Motor neuron (in vitro differentiated cells): ENCODE data around the gene NOX3. TPM values are rescaled to one million over a fixed set of nuclear protein-coding genes. Genes with fewer than 3 reads are reported as not detected.
"Not testable (repeated sequence)": the region's sequence is repeated elsewhere in the genome, so short reads cannot be mapped to it uniquely, and the experiment has no call there.

Source experiments
- ATAC-seq, 8 experiments: fragments of 200-7000 bp; cut with Tn5 transposase; replicated peaks in 6 of 8; 2 replicates each; pipeline ENCODE4 v1.8.0; 2021; ENCODE audit warnings: mild to moderate bottlenecking in 8 of 8, moderate library complexity in 8 of 8
- H3K27ac ChIP-seq, 2 donors: fragments of 250-450 bp; sonication (Bioruptor Pico); 2 replicates each; pipeline ENCODE4 v1.9.0; 2021; ENCODE audit warnings: antibody characterized with exemption in 2 of 2, mild to moderate bottlenecking in 2 of 2, moderate library complexity in 1 of 2
- H3K4me1 ChIP-seq, 2 donors: fragments of 250-450 bp; sonication (Bioruptor Pico); replicated peaks in 1 of 2; 2 replicates each; pipeline ENCODE4 v1.6.1; 2021; ENCODE audit warnings: antibody characterized with exemption in 2 of 2, mild to moderate bottlenecking in 2 of 2, moderate library complexity in 1 of 2
- H3K4me3 ChIP-seq, 5 donors: fragments of 250-450 bp; sonication (Bioruptor Pico); 2 replicates each; pipeline ENCODE4 v1.9.0; 2021; ENCODE audit warnings: antibody characterized with exemption in 5 of 5, mild to moderate bottlenecking in 5 of 5, moderate library complexity in 4 of 5
- WGBS, 10 experiments: fragments of 450-650 bp; shearing (Covaris generic); methylation state at CpG; one replicate each; pipeline ENCODE4 v1.0.0; 2022; 5-methylcytosine and 5-hydroxymethylcytosine counted together
- in situ Hi-C, 9 experiments: fragments of 400-800 bp; cut with MboI; loops; one replicate each; pipeline ENCODE4 v1.15.0; 2021; ENCODE audit warnings: low sequenced_read_pairs in 9 of 9, low pct_unique_long_range_greater_than_20kb in 2 of 9; ENCODE audit not compliant: unreplicated experiment in 9 of 9
- total RNA-seq, 8 experiments: library from RNA; unstranded; fragments of 300-600 nt; gene quantifications; 2 replicates each; pipeline versions ENCODE4 v1.2.3 to v1.2.4, GENCODE V29; 2022

Gene NOX3
- total RNA-seq, 8 experiments from 2014 or later = not detected

DNA sequence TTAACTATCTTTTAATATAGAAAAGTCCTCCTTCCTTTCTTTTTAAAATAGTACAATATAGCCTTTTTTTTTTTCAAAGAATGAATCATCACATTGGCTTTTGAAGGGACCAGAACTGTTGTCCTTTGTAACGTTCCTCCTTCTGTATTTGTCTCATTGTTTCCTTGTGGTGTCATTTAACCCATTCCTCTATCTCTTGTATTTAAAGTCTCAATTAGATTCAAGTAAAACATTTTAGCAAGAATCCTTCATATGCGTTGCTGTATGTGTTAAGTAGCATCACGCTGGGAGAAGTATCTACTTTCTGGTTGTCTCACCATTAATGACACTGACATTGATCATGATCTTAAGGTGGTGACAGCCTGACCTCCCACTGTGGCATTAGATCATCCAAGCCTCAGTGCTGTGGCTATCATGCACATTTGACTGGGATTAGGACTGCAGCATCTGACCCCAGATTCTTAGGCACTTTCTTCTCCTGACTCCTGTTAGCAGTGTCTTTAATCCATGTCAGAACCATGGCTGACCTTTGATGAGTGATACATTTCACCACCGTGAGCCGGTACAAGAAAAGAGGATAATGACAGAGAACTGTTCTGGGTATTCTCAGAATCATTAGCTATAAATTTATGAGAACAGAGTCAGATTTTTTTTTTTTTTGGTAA is 73.8 kb downstream of the NOX3 start:
- ATAC-seq = peak in 6 of 8 experiments; percentile 9 to 69 (median 46)
- 2 to 68% (median 47%) methylated on average over 2 to 5 of the region's 5 CpGs for WGBS, 10 experiments
- Histone ChIP-seq H3K27ac (no peak overlapping the region), H3K4me3 (no peak overlapping the region), H3K4me1 (peaks cover 8 to 26% of the 10 kb centered on the region in 2 donors)
- in situ Hi-C loops = no loop called here

DNA sequence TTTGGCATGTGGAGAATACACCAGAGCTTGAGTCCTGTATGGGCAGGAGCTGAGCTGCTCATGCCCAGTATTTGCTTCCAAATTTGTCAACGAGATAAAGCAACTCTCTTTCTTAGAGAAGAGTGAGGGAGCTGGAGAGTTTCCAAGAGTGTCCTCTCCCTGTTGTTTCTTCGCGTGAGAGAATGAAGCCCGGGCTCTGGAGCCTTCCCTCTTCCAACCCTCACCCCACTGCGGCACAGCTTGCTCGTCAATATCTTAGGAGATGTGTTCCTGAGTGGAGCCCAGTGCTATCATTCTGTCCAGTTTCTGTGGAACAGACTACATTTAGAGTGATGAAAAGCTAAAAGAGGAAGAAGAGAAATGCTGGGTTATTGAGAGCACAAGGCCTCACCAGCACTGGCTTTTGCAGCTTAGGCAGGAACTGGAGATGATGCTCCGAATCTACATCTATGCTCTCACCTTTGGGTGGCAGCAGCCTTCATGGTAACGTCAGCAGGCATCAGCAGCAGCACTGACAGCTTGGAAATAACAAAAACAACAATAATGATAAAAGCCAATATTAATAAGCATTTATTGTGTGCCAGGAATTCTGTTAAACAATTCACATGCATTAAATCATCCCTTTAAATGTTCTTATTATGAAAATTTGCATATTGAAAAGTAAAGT is 74.8 kb downstream of the NOX3 start:
- peaks cover 8 to 26% of the 10 kb centered on the region in 2 donors for H3K4me1 ChIP-seq
- ATAC-seq = no peak
- no peak overlapping the region for H3K4me3 ChIP-seq
- WGBS, 10 experiments = 66 to 96% (median 77%) methylated on average over 2 to 7 of the region's 8 CpGs; no CpG with 5 or more reads in 5 of the 10 experiments
- in situ Hi-C loops = no loop called here
- H3K27ac ChIP-seq = no peak overlapping the region

GRCh38 chr6:155378724-155379123 is 76.9 kb downstream of the NOX3 start:
- ATAC-seq = no peak
- in situ Hi-C loops = no loop called here
- Histone ChIP-seq H3K27ac (no peak overlapping the region), H3K4me3 (no peak overlapping the region), H3K4me1 (peaks cover 2 to 8% of the 10 kb centered on the region in 2 donors)
- 60 to 100% (median 93%) methylated on average over 1 to 3 of the region's 3 CpGs; no CpG with 5 or more reads in 2 of the 10 experiments for WGBS, 10 experiments

GRCh38 chr6:155378276-155378675 is 77.4 kb downstream of the NOX3 start:
- Histone ChIP-seq H3K4me1 (peaks cover 2 to 7% of the 10 kb centered on the region in 2 donors), H3K27ac (no peak overlapping the region), H3K4me3 (no peak overlapping the region)
- in situ Hi-C loops = no loop called here
- no peak for ATAC-seq

DNA sequence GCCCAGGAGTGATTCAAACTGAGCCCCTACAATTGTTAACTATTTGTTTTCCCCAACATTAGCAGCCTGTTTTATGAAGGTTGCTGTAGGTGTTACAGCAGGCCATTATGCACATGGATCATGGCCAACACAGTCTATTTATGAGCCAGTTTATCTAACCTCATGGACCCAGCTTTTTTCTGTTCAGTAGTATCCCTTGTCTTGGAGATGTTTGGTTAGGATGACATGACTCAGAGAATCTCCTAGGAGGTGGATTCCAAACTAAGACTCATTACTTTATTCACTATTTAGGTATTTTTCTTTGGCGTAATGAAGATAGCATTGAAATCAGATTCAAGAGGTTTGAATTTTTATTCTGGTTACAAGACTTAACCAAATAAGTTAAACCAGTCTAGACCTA is 78.6 kb downstream of the NOX3 start:
- no peak for ATAC-seq
- in situ Hi-C loops = no loop called here
- 0 to 100% (median 76%) methylated on average over 1 of the region's 1 CpG; no CpG with 5 or more reads in 2 of the 10 experiments for WGBS, 10 experiments
- Histone ChIP-seq H3K4me3 (no peak overlapping the region), H3K4me1 (peaks cover 0 to 6% of the 10 kb centered on the region in 2 donors), H3K27ac (no peak overlapping the region)

DNA sequence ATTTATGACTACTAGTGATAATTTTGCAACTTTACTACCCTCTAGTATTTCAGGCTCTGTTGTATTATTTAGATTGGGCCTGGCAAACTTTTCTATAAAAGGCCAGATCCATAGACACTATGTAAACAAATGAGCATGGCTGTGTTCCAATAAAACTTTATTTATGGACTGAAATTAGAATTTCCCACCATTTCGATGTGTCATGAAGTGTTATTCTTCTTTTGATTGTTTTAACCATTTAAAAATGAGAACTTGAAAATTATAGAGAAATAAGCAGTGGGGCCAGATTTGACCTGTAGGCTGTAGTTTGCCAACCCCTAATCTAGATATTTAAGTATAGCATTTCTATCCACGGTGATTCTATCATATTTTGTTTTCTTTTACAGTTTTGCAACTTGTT is 79.8 kb downstream of the NOX3 start:
- 41 to 90% (median 71%) methylated on average over 1 to 2 of the region's 2 CpGs for WGBS, 10 experiments
- no peak for ATAC-seq
- Histone ChIP-seq H3K4me3 (no peak overlapping the region), H3K4me1 (no peaks in the 10 kb centered on the region), H3K27ac (no peak overlapping the region)
- in situ Hi-C loops = no loop called here

GRCh38 chr6:155374681-155375080 is 81.0 kb downstream of the NOX3 start:
- no peak overlapping the region for H3K27ac ChIP-seq
- no peaks in the 10 kb centered on the region for H3K4me1 ChIP-seq
- no peak for ATAC-seq
- 35 to 100% (median 89%) methylated on average over 1 to 2 of the region's 2 CpGs for WGBS, 10 experiments
- H3K4me3 ChIP-seq = no peak overlapping the region
- in situ Hi-C loops = no loop called here

GRCh38 chr6:155373276-155373675 is 82.4 kb downstream of the NOX3 start:
- WGBS, 10 experiments = 40 to 100% (median 88%) methylated on average over 1 to 3 of the region's 3 CpGs; no CpG with 5 or more reads in 3 of the 10 experiments
- in situ Hi-C loops = no loop called here

DNA sequence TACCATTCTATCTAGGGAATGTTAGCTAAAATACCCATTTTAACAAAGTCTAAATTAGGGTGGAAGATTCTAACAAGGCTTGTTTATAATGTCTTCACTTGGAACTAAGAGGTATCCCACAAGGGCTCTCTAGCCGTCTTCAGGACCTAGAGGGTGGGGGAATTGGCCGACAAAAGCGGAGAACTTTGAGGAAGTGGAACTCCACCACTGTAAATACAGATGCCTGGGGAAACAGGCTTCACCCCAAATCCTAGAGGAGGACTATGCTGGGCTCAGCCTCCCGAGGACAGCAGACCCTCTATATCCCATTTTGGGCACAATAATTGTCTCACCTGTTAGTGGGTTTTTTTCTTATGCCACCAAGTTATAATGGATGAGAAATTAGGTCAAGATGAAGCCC is 83.4 kb downstream of the NOX3 start:
- WGBS, 10 experiments = 60 to 100% (median 84%) methylated on average over 2 to 4 of the region's 4 CpGs; no CpG with 5 or more reads in 2 of the 10 experiments
- no peak for ATAC-seq
- in situ Hi-C loops = no loop called here
- no peak overlapping the region for H3K4me3 ChIP-seq
- no peaks in the 10 kb centered on the region for H3K4me1 ChIP-seq
- no peak overlapping the region for H3K27ac ChIP-seq

More at GRCh38 chr6:155373276-155373675, 82.4 kb downstream of the NOX3 start:
- Histone ChIP-seq H3K4me1 (no peaks in the 10 kb centered on the region), H3K27ac (no peak overlapping the region), H3K4me3 (no peak overlapping the region)
- no peak for ATAC-seq

DNA sequence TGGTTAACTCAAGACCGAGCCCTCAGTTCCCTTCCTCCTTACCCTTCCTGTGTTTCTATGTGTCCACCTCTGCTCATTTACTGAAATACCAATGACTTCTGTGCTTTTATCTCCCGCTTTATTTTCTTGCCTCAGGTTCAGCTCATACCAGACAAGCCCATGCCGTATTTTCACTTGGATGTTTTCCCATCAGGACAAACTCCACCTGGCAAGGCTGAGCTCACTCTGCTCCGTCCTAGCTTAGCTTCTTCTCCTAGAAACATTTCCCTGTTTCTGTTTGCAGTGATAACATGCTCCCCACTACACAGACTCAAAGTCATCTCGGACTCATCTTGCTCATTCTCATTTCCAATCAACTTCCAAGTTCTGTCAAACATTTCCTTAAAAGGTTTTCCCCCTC is 84.4 kb downstream of the NOX3 start:
- in situ Hi-C loops = no loop called here
- 70 to 100% (median 89%) methylated on average over 1 to 5 of the region's 5 CpGs for WGBS, 10 experiments
- Histone ChIP-seq H3K4me3 (no peak overlapping the region), H3K27ac (no peak overlapping the region), H3K4me1 (no peaks in the 10 kb centered on the region)
- ATAC-seq = no peak

GRCh38 chr6:155366325-155366724 is 89.3 kb downstream of the NOX3 start:
- WGBS, 10 experiments = 55 to 89% (median 69%) methylated on average over 4 to 6 of the region's 6 CpGs
- no peak for ATAC-seq

GRCh38 chr6:155364844-155365437 is 90.7 kb downstream of the NOX3 start:
- in situ Hi-C loops = no loop called here
- ATAC-seq = no peak

More at GRCh38 chr6:155366325-155366724, 89.3 kb downstream of the NOX3 start:
- H3K4me3 ChIP-seq = no peak overlapping the region
- H3K27ac ChIP-seq = no peak overlapping the region
- in situ Hi-C loops = no loop called here
- H3K4me1 ChIP-seq = no peaks in the 10 kb centered on the region

GRCh38 chr6:155364021-155364420 is 91.6 kb downstream of the NOX3 start:
- H3K27ac ChIP-seq, H3K4me1 ChIP-seq, H3K4me3 ChIP-seq, ATAC-seq, in situ Hi-C loops: not testable (repeated sequence)
- WGBS, 10 experiments = 30 to 100% (median 94%) methylated on average over 1 to 10 of the region's 12 CpGs; no CpG with 5 or more reads in 1 of the 10 experiments

More at GRCh38 chr6:155364844-155365437, 90.7 kb downstream of the NOX3 start:
- H3K27ac ChIP-seq = no peak overlapping the region
- no peak overlapping the region for H3K4me3 ChIP-seq
- WGBS, 10 experiments = 54 to 100% (median 100%) methylated on average over 3 of the region's 3 CpGs; no CpG with 5 or more reads in 3 of the 10 experiments
- H3K4me1 ChIP-seq = no peaks in the 10 kb centered on the region
